ENCODE measurements around the gene ANOS1. TPM values are rescaled to one million over a fixed set of nuclear protein-coding genes. Genes with fewer than 3 reads are reported as not detected.

ANOS1 gene
- total RNA-seq, 2 donors from 2014 or later: 23.6 to 31.9 TPM

DNA sequence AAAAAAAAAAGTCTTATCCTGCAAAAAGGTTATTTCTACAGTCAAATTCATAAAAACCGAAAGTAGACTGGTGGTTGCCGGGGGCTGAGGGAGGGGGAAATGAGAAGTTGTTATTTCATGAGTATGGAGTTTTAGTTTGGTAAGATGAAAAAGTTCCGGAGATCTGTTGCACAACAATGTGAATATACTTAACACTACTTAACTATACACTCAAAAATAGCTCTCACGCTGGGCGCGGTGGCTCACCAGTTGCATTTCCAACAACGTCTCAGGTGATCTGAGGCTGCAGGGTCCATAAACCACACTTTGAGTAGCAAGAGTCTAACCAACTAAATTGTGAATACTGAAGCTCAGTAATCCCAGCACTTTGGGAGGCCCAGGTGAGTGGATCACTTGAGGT lies 52.4 kb downstream of the ANOS1 start:
- Histone ChIP-seq H3K4me1 (replicated peaks) (no peaks in the 10 kb centered on the region), H3K36me3 (no peaks in the 10 kb centered on the region), H3K9me3 (no peaks in the 10 kb centered on the region), H3K27me3 (replicated peaks; ENCODE audit: insufficient read depth) (no peaks in the 10 kb centered on the region), H3K27ac (no peak overlapping the region), H3K4me3 (no peak overlapping the region)
- no peak for TF ChIP-seq POLR2A (IDR thresholded peaks at IDR 0.05)
- no peak for TF ChIP-seq POLR2AphosphoS5 (IDR thresholded peaks at IDR 0.05)
- TF ChIP-seq, protein P1, sequence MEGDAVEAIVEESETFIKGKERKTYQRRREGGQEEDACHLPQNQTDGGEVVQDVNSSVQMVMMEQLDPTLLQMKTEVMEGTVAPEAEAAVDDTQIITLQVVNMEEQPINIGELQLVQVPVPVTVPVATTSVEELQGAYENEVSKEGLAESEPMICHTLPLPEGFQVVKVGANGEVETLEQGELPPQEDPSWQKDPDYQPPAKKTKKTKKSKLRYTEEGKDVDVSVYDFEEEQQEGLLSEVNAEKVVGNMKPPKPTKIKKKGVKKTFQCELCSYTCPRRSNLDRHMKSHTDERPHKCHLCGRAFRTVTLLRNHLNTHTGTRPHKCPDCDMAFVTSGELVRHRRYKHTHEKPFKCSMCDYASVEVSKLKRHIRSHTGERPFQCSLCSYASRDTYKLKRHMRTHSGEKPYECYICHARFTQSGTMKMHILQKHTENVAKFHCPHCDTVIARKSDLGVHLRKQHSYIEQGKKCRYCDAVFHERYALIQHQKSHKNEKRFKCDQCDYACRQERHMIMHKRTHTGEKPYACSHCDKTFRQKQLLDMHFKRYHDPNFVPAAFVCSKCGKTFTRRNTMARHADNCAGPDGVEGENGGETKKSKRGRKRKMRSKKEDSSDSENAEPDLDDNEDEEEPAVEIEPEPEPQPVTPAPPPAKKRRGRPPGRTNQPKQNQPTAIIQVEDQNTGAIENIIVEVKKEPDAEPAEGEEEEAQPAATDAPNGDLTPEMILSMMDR (IDR thresholded peaks at IDR 0.05): no peak
- intact Hi-C loops (cut with DNase I): no loop called here
- DNase-seq (ENCODE audit: low spot score): no peak
- WGBS: 96% methylated on average over 7 of the region's 7 CpGs

DNA sequence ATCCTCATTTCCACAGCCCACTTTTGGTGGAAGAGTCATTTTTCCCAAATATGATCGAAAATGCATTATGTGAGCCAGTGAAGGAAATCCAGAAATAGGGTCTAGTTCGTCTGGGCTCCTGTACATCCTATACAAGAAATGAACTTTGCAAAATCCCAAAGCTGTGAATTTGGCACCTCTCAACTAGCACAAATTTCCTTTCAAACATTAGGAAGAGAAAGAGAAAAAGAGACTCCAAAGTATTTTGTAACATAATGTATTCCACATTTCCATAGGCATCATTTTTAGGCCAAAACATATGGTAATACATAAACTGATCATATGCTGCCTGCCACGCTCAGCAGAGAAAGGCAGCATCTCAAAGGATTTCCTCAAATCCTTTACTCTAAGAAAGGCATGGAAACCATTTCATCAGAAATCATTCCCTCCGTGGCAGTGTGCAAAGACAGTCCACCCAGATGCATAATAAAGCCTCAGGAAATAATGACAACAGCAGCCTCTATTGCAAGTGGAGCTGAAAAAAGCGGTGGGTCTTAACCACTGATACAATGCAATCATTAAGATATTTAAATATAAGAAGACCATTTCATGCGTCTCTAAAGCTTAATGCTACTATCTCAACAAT lies 56.8 kb downstream of the ANOS1 start:
- no peak for TF ChIP-seq POLR2A (IDR thresholded peaks at IDR 0.05)
- TF ChIP-seq POLR2AphosphoS5 (IDR thresholded peaks at IDR 0.05): no peak
- TF ChIP-seq, protein P1 (IDR thresholded peaks at IDR 0.05): no peak

DNA sequence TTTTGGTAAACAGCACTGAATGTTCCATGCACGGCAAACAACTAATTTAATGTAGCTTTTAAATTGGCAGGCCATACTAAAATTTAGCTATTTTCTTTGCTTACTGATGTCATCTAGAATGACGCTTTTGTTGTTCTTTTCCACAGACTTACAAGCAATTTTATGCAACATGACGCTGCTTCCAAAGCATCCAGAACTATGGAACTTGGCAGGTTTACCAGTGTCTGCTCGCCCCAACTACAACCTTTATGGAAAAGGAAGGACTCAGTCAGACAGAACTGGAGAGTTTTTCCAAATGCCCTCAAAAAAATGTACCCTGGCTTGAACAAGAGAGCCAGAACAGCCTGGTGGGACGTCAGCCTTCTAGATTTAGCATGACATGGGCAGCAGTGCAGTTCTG lies 58.7 kb downstream of the ANOS1 start:
- intact Hi-C loops (cut with DNase I): no loop called here
- DNase-seq (ENCODE audit: low spot score): no peak
- TF ChIP-seq POLR2A (IDR thresholded peaks at IDR 0.05): no peak
- no peak for TF ChIP-seq POLR2AphosphoS5 (IDR thresholded peaks at IDR 0.05)
- TF ChIP-seq, protein P1 (IDR thresholded peaks at IDR 0.05): no peak
- Histone ChIP-seq H3K4me1 (replicated peaks) (no peaks in the 10 kb centered on the region), H3K4me3 (no peak overlapping the region), H3K27me3 (replicated peaks; ENCODE audit: insufficient read depth) (no peaks in the 10 kb centered on the region), H3K27ac (no peak overlapping the region), H3K9me3 (no peaks in the 10 kb centered on the region), H3K36me3 (no peaks in the 10 kb centered on the region)
- WGBS: 33% methylated on average over 4 of the region's 5 CpGs

More for the DNA sequence above, 56.8 kb downstream of the ANOS1 start:
- H3K36me3 ChIP-seq: no peaks in the 10 kb centered on the region
- no peak overlapping the region for H3K4me3 ChIP-seq
- H3K27ac ChIP-seq: no peak overlapping the region
- intact Hi-C loops (cut with DNase I): no loop called here
- H3K4me1 ChIP-seq (replicated peaks): no peaks in the 10 kb centered on the region
- 86% methylated on average over 6 of the region's 6 CpGs for WGBS
- DNase-seq (ENCODE audit: low spot score): no peak
- H3K9me3 ChIP-seq: no peaks in the 10 kb centered on the region
- no peaks in the 10 kb centered on the region for H3K27me3 ChIP-seq (replicated peaks; ENCODE audit: insufficient read depth)

DNA sequence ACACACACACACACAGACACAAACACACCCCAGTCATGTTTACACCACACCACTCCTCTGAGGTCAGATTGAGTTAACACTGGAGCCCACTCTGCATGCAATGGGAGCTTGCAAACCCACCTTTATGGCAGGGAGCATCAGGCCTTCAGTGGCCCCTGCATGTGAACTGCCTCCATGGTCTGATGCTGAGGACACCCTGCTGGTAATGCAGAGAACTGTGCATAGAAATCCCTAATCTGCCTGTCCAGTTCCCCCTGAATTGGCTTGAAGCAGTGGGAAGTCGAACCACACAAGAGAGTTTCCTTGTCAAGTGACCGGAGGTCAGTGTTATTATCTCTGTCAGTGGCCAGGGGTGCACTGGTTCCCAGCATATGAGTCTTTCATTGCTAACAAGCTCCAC lies 59.8 kb downstream of the ANOS1 start:
- 88% methylated on average over 2 of the region's 2 CpGs for WGBS
- intact Hi-C loops (cut with DNase I): no loop called here
- Histone ChIP-seq H3K9me3 (no peaks in the 10 kb centered on the region), H3K4me3 (no peak overlapping the region), H3K36me3 (no peaks in the 10 kb centered on the region), H3K27ac (no peak overlapping the region), H3K27me3 (replicated peaks; ENCODE audit: insufficient read depth) (no peaks in the 10 kb centered on the region), H3K4me1 (replicated peaks) (no peaks in the 10 kb centered on the region)
- TF ChIP-seq, protein P1 (IDR thresholded peaks at IDR 0.05): no peak
- TF ChIP-seq POLR2AphosphoS5 (IDR thresholded peaks at IDR 0.05) (no peak), POLR2A (IDR thresholded peaks at IDR 0.05) (no peak)
- no peak for DNase-seq (ENCODE audit: low spot score)

DNA sequence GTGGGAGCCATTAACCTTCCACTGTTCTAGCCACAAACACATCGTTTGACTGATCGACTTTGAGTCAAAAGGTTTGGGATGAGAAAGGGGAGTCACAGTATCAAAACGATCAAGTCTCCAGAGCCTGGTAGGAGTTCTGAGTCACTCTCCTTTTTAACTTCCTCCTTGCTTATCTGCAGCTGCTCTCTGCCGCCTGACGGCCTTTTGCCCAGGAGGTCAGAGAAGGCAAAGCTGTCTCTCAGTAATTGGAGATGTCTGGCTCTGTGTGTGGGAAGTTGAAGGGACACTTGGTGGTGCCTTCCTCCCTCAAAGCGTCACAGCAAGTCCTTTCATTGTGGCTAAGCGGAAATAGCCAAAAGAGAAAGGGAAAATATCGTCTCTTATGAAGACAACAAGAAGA lies 63.1 kb downstream of the ANOS1 start:
- no peaks in the 10 kb centered on the region for H3K4me1 ChIP-seq (replicated peaks)
- H3K36me3 ChIP-seq: no peaks in the 10 kb centered on the region
- H3K27ac ChIP-seq: no peak overlapping the region
- intact Hi-C loops (cut with DNase I): no loop called here
- TF ChIP-seq, protein P1 (IDR thresholded peaks at IDR 0.05): no peak
- 62% methylated on average over 6 of the region's 8 CpGs for WGBS
- H3K4me3 ChIP-seq: no peak overlapping the region
- no peaks in the 10 kb centered on the region for H3K9me3 ChIP-seq
- DNase-seq (ENCODE audit: low spot score): no peak
- no peaks in the 10 kb centered on the region for H3K27me3 ChIP-seq (replicated peaks; ENCODE audit: insufficient read depth)
